HFFc6 (cell line): ENCODE data around the gene CEACAM16. TPM values are rescaled to one million over a fixed set of nuclear protein-coding genes. Genes with fewer than 3 reads are reported as not detected.

Source experiments
- DNase-seq: peaks from one replicate; pipeline ENCODE4 v3.0.0-alpha.2; 2018
- H3K27ac Mint-ChIP-seq: 2 replicates; pipeline ENCODE4 v1.8.0; 2020; ENCODE audit warnings: mild to moderate bottlenecking, mixed read lengths
- H3K27me3 Mint-ChIP-seq: 2 replicates; pipeline ENCODE4 v1.8.0; 2021; ENCODE audit warnings: mild to moderate bottlenecking, moderate library complexity, mixed read lengths; ENCODE audit not compliant: insufficient read depth
- H3K36me3 Mint-ChIP-seq: 2 replicates; pipeline ENCODE4 v1.8.0; 2021; ENCODE audit warnings: low read depth, mixed read lengths
- H3K4me1 Mint-ChIP-seq: 2 replicates; pipeline ENCODE4 v1.8.0; 2020; ENCODE audit warnings: low read depth, mixed read lengths
- H3K4me3 Mint-ChIP-seq: 2 replicates; pipeline ENCODE4 v1.8.0; 2020; ENCODE audit warnings: mild to moderate bottlenecking, moderate library complexity, mixed read lengths
- H3K9me3 Mint-ChIP-seq: 2 replicates; pipeline ENCODE4 v1.8.0; 2020; ENCODE audit warnings: mild to moderate bottlenecking, mixed read lengths
- total RNA-seq, 6 experiments: library from RNA; stranded (reverse); fragmentation: NEBNext Ultra II Directional; extraction: Animal tissue kit (Norgen Biotek cat#: 25700); gene quantifications; 2 replicates in 1 of 6; 3 replicates in 5 of 6; pipeline ENCODE4 v1.2.3, GENCODE V29; 2021
- TF ChIP-seq, protein P1 (sequence below): fragments of 200-600 bp; sonication (generic); IDR thresholded peaks from 2 replicates; pipeline ENCODE4 v1.5.0; 2021; ENCODE audit warnings: antibody characterized with exemption, mild to moderate bottlenecking

Gene CEACAM16
- total RNA-seq, 6 experiments from 2014 or later, result not detected

DNA sequence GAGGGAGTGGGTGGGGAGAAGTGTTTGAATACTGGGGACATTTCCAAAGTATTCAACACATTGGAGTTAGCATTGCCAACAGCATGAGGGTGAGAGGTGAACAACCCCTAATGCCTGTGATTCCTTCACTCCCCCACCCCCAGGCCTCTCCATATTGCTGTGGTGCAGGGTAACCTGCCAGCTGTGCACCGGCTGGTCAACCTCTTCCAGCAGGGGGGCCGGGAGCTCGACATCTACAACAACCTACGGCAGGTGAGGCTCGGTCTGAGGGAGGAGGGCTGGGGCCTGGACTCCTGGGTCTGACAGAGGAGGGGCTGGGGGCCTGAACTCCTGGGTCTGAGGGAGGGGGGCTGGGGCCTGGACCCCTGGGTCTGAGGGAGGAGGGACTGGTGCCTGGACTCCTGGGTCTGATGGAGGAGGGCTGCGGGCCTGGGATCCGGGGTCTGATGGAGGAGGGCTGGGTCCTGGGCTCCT, 57.2 kb downstream of the CEACAM16 start:
- TF ChIP-seq, protein P1, sequence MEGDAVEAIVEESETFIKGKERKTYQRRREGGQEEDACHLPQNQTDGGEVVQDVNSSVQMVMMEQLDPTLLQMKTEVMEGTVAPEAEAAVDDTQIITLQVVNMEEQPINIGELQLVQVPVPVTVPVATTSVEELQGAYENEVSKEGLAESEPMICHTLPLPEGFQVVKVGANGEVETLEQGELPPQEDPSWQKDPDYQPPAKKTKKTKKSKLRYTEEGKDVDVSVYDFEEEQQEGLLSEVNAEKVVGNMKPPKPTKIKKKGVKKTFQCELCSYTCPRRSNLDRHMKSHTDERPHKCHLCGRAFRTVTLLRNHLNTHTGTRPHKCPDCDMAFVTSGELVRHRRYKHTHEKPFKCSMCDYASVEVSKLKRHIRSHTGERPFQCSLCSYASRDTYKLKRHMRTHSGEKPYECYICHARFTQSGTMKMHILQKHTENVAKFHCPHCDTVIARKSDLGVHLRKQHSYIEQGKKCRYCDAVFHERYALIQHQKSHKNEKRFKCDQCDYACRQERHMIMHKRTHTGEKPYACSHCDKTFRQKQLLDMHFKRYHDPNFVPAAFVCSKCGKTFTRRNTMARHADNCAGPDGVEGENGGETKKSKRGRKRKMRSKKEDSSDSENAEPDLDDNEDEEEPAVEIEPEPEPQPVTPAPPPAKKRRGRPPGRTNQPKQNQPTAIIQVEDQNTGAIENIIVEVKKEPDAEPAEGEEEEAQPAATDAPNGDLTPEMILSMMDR, result no peak
- Mint-ChIP-seq H3K27ac (no peak overlapping the region), H3K27me3 (peaks cover 2% of the 10 kb centered on the region; the same call in 1 of the 2 replicates), H3K36me3 (peaks cover 30% of the 10 kb centered on the region), H3K4me3 (no peak overlapping the region), H3K4me1 (peaks cover 61% of the 10 kb centered on the region), H3K9me3 (no peaks in the 10 kb centered on the region)
- DNase-seq, result no peak

DNA sequence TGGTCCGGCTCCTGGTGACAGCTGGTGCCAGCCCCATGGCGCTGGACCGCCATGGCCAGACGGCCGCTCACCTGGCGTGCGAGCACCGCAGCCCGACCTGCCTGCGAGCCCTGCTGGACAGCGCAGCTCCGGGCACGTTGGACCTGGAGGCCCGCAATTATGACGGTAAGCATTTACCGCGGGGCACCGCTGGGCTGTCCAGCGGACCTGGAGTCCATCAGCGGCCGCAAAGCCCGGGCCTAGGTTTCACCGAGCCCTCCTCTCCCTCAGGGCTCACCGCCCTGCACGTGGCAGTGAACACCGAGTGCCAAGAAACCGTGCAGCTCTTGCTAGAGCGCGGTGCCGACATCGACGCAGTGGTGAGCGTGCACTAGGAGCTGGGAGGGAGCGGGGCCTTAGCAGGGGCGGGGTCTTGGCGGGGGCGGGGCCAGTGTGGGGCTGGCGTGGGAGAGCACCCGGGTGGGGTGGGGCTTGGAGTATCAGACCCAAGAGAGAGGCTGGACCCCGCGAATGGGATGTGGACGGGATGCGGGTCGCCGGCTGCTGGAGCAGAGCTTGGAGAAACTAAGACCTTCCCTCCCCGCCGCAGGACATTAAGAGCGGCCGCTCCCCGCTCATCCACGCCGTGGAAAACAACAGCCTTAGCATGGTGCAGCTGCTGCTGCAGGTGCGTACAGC, 58.2 kb downstream of the CEACAM16 start:
- Mint-ChIP-seq H3K9me3 (no peaks in the 10 kb centered on the region), H3K4me1 (peaks cover 59% of the 10 kb centered on the region), H3K27ac (peak overlapping the region; percentile 89), H3K36me3 (peaks cover 27% of the 10 kb centered on the region), H3K27me3 (peaks cover 2% of the 10 kb centered on the region; the same call in 1 of the 2 replicates), H3K4me3 (peak overlapping the region; percentile 81)
- no peak for DNase-seq
- TF ChIP-seq, protein P1, result no peak

DNA sequence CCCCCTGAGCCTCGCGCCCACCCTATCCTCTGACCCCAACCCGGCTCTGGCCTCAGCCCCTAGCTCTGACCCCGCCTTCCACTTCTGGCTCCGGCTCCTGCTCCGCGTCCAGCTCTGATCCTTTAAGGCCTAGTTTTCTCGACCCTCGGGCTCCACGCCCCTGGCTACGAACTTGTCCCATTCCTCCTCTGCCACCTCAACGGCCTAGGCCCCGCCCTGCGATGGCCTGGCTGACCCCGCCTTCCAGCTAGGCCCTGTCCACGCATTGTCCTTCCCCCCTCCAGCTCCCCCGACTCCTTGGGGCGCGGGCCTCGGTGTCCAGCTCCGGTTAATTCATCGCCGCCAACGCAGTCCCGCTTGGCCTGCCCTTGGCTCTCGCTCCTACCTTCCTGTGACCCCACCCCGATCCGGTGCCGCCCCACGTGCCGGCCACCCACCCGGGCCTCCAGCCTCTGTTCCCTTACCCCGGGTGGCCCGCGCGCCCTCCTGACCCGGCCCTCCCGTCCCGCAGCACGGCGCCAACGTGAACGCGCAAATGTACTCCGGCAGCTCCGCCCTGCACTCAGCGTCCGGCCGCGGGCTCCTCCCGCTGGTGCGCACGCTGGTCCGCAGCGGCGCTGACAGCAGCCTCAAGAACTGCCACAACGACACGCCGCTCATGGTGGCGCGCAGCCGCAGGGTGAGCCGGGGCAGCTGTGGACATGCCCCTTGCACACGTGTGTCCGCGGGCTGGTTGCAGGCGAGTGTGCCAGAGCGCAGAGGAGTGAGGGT, 59.0 kb downstream of the CEACAM16 start:
- Mint-ChIP-seq H3K9me3 (no peaks in the 10 kb centered on the region), H3K4me3 (peak overlapping the region; percentile 81), H3K36me3 (peaks cover 21% of the 10 kb centered on the region), H3K4me1 (peaks cover 55% of the 10 kb centered on the region), H3K27ac (peak overlapping the region; percentile 89), H3K27me3 (peaks cover 2% of the 10 kb centered on the region; the same call in 1 of the 2 replicates)
- TF ChIP-seq, protein P1, result peak; percentile 41; the same call in 1 of the 2 replicates
- DNase-seq, result peak; percentile 60

DNA sequence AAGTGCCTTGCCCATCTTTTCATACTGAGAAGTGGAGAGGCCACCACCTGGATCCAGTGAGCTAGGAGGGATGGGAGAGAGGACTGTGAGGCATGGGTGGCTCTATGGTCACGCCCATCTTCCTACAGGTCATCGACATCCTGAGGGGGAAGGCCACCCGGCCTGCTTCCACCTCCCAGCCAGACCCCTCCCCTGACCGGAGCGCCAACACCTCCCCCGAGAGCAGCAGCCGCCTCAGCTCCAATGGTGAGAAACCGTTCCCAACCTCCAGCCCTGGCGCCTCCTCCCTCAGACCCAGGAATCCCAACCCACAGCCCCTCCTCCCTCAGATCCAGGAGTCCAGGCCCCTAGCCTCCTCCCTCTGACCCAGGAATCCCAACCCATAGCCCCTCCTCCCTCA, 59.6 kb downstream of the CEACAM16 start:
- Mint-ChIP-seq H3K4me3 (peak overlapping the region; percentile 81), H3K4me1 (peaks cover 51% of the 10 kb centered on the region), H3K27me3 (peaks cover 2% of the 10 kb centered on the region; the same call in 1 of the 2 replicates), H3K27ac (peak overlapping the region; percentile 89), H3K36me3 (peaks cover 21% of the 10 kb centered on the region), H3K9me3 (no peaks in the 10 kb centered on the region)
- TF ChIP-seq, protein P1, result no peak
- DNase-seq, result no peak

DNA sequence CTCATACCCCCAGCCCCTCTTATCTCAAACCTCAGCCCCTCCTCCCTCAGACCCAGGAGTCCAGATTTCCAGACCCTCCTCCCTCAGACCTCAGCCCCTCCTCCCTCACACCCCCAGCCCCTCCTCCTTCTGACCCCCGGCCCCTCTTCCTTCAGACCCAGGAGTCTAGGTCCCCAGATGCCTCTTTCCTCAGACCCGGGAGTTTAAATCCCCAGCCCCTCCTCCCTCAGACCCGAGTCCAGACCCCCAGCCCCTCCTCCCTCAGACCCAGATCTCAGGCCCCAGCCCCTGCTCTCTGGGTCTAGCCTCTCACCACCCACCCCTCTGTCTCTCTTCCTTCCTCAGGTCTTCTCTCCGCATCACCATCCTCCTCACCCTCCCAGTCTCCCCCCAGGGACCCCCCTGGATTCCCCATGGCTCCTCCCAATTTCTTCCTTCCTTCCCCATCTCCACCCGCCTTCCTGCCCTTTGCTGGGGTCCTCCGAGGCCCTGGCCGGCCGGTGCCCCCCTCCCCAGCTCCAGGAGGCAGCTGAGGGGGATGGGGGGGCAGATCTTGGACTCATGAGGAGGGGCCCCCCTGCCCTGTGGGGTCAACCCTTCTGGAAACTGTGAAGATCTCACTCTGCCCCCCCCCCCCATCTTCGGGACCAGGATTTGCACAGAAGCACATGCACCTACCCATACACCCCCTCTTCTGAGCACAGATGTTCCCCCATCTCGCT, 60.3 kb downstream of the CEACAM16 start:
- Mint-ChIP-seq H3K27me3 (peaks cover 2% of the 10 kb centered on the region; the same call in 1 of the 2 replicates), H3K9me3 (no peaks in the 10 kb centered on the region), H3K4me3 (no peak overlapping the region), H3K27ac (0 out of 2 replicates have a peak overlapping the region, but pooled peaks have one; percentile 52), H3K36me3 (peaks cover 21% of the 10 kb centered on the region), H3K4me1 (peaks cover 45% of the 10 kb centered on the region)
- TF ChIP-seq, protein P1, result no peak
- DNase-seq, result no peak
